H1 (cell line): ENCODE data around the gene PRKCA. TPM values are rescaled to one million over a fixed set of nuclear protein-coding genes. Genes with fewer than 3 reads are reported as not detected.

Experiments used
- CHD1 ChIP-seq: IDR thresholded peaks from 2 replicates; pipeline ENCODE4 v1.6.1; 2012; ENCODE audit warnings: low read depth, low read length, improper control_type of control experiment
- RAD21 ChIP-seq, 2 experiments: IDR thresholded peaks in 1 of 2; conservative IDR thresholded peaks in 1 of 2; 2 replicates each; pipeline ENCODE4 v1.6.1; 2011; ENCODE audit warnings: low read depth in 2 of 2, low read length in 2 of 2, improper control_type of control experiment in 1 of 2, inconsistent platforms in 1 of 2, mild to moderate bottlenecking in 1 of 2, moderate library complexity in 1 of 2
- polyA plus RNA-seq, 7 experiments: library from polyadenylated mRNA; depleted of rRNA in 3 of 7; stranded (reverse) in 5 of 7; unstranded in 2 of 7; fragments of >200 nt in 5 of 7; fragments of 200-250 nt in 2 of 7; gene quantifications; 1 replicate in 5 of 7; 2 replicates in 1 of 7; 4 replicates in 1 of 7; pipeline versions ENCODE4 v1.2.1 to v1.2.3, GENCODE V29; 2011 to 2013; ENCODE audit warnings: missing spikeins in 2 of 7, mixed read lengths in 2 of 7
- total RNA-seq: library from RNA; stranded (reverse); fragmentation: NEBNext Ultra II Directional; extraction: Animal tissue kit (Norgen Biotek cat#: 25700); gene quantifications from 2 replicates; pipeline ENCODE4 v1.2.1, GENCODE V29; 2021

Gene PRKCA
- total and polyA plus RNA-seq, 2 of the 8 experiments (the other 6 are each of a cell fraction or from before 2014, with no cell fraction given) = 5.8 to 17.8 TPM

- no peak for TF ChIP-seq CHD1
- peak; percentile 96 to 97 for TF ChIP-seq RAD21 (IDR thresholded peaks at IDR 0.05 in 1 of 2, conservative IDR thresholded peaks at IDR 0.05 in 1 of 2; ENCODE audit: low read depth in 2 of 2, low read length in 2 of 2)
- TF ChIP-seq, all 59 proteins: peak for 4
Measured at GRCh38 chr17:66715745-66716156, 413.3 kb downstream of the PRKCA start (continued).
